Activated CD8-positive, alpha-beta memory T cell treated with anti-CD3 and anti-CD28 coated beads, Interleukin-2, amount 50 U/mL, for 24 hours (primary cell): ENCODE results near the gene EBLN2.
"Not testable (repeated sequence)": the region's sequence is repeated elsewhere in the genome, so short reads cannot be mapped to it uniquely, and the experiment has no call there.

Experiments used
- DNase-seq: peaks from one replicate; pipeline ENCODE4 v3.0.0-alpha.2; 2020; ENCODE audit errors: extremely low read depth

EBLN2 gene

DNA sequence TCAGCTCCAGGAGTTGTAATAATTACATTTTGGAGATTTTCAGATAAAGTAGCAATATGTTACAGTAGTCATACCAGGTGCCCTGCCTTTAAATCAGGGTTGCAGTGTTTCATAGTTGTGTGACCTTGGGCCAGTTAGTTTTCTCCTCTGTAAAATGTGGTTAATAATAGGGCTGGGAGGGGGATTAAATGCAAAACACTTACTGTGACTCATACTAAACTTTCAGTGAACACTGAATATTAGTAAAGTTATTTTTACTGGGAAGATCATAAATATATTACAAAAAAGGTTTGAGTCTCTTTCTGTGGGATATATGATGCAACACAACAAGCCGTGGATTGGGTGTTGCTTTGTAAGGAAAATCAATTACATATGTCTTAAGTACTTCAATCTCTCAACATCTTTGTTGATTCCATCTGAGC lies 1.1 kb upstream of the EBLN2 start:
- DNase-seq: no peak

DNA sequence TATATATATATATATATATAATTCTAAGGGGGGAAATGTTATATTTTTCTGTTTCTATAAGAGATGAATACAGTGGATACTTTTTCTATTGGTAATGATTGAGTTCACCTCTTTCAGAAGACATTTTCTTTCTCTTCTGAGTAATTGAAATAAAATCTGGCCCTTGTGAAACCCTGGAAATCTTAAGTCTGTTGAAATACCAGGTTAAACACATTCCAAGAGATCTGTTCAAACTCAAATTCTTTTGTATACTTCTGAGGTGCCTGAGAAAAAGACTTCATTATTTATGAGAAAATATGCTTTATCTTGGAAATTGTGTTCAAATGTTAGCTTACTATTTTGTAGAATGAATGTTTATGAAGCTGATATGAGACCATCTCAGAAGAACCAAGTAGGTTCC lies 4.8 kb downstream of the EBLN2 start:
- DNase-seq: not testable (repeated sequence)

DNA sequence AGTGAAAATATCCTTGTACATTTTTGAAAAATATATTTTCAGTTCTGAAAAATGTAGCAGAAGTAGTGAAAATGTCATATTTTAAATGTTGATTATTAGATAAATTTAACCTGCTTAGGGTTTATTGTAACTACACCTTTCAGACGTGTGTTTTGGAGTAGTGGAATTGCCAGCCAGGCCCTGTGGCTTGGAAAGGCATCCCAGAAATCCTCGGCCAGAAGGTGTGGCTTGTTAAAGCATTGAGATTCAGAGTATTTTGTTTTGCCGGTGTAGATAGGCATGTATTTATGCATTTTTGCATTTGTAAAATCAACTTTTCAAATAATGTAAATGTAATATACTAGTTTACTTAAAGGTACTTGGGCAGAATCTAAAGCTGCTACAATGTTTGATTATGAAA lies 7.0 kb downstream of the EBLN2 start:
- no peak for DNase-seq

DNA sequence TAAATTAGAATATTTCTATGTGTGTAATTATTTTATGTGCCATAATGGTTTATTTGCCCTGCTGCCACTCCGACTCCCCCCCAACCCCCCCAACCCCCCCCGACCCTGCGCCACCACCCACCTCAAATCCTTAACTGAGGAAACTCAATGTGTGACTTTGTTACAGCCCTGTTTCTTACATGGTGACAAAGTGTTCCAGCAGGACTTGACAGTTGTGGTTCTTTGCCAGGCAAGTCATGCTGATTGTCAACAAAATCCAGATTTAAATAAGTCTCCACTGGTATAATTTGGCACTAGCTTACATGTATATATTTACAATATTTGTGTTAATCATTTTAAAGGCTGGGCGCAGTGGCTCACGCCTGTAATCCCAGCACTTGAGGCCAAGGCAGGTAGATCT lies 7.7 kb downstream of the EBLN2 start:
- DNase-seq: no peak

DNA sequence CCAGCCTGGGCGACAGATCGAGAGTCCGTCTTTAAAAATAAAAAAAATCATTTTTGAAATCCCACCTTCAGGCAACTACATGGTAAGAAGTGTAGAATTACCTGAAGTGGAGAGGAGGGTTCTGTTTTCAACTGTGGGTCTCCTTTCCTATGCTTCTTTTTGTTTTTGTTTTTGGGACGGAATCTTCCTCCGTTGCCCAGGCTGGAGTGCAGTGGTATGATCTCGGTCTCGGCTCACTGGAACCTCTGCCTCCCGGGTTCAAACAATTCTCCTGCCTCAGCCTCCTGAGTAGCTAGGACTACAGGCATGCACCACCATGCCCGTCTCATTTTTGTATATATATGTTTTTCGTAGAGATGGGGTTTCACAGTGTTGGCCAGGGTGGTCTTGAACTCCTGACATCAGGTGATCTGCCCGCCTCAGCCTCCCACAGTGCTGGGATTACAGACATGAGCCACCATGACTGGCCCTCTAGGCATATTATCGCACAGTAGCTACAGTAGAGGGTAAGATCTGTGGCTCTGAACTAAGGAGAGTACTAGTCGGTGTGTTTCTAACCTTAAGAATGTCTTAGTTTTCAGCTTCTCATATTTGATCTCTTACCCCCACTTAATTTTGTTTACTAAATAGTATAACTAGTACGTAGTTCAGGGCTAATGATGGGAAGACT lies 8.5 kb downstream of the EBLN2 start:
- no peak for DNase-seq

DNA sequence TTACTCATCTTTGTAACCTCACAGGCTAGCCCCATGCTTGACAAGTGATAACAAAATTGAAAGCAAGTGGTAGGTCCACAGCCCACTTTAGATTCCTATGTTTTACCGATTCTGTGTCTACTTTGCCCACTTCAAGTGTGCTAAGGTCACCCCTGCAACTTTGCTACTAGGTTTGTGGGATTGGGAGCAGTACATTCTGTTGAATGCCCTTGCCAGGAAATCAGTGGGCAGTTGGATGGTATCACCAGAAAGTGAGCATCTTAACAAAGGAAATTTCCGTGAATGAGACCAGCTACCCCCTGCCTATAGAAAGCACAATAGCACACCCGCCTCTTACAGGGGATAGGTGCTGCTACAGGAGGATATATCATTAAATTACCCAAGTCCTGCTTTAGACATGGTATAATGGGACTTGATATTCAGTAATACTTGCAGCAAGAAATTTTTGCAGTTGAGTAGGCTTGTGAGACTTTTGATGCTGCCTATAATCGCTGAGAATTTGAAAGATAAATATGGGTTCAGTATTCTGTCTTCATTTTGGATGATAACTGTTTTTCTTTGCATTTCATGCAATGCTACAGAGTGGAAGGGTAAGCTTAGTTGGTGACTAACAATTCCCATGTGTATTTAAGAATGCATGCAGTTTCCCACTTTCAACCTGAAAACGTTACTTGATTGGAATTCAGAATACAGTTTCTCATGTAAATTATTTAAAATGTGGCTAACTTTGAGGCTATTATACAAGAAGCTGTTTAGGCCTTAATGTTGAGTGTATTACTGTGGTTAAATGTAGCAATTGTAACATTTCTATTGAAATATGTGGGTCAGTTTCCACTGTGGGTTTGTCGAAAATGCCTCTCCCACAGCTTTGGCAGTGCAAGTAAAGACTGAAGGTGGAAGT lies 9.5 kb downstream of the EBLN2 start:
- no peak for DNase-seq

DNA sequence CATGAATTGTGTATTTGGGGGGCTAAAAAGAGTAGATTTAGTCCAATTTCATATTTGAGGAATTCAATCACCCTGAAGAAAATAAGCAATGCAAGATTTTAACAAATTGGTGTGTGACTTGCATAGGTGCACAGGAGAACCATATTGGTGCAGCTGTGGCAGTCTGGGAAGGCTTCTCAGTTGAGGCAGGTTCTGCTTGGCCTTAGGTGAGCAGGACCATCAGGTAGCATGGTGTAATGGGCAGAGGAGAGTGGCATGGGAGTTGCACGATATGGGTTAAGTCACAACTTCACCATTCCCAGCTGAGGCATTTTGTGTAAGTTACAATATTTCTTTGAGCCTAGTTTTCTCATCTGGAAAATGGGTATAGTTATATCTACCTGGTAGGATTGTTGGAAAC lies 10.5 kb downstream of the EBLN2 start:
- DNase-seq: no peak

DNA sequence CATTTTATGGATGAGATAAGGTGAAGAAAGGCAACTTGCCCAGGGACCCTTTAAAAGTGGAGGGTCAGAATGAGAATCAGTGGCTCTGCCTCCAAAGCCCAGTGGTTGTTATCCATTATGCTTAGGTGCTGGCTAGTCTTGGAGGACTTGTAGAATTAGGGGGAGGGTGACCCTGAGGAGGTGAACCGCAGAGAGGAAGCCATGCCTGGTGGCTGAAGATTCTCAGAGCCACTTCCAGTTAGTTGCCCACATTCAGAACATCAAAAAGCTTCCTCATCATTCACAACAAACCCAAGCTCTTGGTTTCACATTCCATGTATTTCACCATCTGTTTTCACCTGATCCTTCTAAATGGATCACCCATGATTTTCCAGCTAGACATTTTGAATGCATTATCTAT lies 11.2 kb downstream of the EBLN2 start:
- no peak for DNase-seq

DNA sequence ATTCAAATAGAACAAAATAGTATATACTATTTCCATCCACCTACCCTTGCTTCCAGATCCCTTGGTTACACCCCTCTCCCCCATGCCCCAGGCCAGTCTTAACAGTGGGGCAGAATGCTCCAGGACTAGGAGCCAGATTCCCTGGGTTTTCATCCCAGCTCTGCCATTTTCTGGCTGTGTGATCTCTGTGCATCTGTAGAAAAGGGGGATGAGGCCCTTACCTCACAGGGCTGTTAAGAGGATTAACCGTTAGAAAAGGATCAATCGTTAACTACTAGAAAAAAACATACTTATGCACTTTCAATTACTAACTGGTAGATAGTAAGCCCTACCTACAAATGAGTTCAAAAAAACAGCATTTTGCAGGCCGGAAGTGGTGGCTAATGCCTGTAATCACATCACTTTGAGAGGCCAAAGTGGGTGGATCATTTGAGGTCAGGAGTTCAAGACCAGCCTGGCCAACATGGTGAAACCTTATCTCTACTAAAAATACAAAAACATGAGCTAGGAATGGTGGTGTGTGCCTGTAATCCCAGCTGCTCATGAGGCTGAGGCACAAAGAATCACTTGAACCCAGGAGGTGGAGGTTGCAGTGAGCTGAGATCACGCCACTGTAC lies 11.7 kb downstream of the EBLN2 start:
- DNase-seq: no peak

DNA sequence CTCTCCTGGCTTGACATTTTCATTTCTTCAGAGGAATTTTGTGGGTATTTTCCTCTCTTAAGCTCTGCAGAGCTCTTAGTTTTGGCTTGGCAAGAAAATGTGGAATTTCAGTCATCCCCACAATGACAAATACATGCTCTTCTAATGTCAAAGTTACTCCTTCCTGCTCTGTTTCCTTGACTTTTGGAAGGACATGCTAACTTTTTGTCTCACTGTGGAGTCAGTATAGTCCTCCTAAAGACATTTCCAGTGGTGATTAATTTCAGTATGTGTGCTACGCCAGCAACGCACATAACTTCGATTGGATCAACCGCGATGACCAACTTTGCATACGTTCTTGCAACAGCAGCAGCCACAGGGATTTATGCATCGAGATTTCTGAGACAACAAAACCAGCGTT lies 13.3 kb downstream of the EBLN2 start:
- no peak for DNase-seq

DNA sequence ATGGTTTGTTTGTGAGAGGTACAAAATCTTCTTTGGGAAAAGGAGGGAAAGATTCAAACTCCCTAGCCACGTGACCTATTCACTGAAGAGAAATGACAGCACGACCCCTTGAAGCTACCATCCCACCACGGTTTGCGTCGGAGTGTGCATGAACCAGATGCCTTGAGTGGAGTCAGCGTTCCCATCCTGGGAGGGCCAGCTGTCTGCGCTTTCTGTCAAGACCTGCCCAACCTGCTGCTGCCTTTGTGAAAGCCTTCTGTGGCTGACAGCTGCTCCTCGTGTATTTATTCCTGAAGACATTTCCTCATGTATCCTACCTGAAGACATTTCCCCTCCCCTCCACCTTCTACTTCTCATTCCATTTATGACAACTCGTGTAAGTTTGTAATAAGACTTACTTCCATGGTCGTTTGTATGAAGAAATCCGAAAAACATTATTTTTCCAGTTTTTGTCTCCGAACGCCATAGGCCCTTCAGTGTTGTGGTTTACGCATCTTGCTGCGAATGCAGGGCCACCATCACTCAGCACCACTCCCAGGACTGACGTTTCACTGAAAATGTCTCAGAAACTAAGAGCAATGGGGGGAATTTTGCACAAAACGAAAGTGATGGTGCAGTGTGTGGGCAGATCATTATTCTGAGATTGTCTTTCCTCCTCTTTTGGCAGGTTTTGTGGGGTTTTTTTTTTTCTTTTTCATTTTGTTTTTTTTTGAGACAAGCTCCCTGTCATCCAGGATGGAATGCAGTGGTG lies 18.9 kb downstream of the EBLN2 start:
- no peak for DNase-seq

DNA sequence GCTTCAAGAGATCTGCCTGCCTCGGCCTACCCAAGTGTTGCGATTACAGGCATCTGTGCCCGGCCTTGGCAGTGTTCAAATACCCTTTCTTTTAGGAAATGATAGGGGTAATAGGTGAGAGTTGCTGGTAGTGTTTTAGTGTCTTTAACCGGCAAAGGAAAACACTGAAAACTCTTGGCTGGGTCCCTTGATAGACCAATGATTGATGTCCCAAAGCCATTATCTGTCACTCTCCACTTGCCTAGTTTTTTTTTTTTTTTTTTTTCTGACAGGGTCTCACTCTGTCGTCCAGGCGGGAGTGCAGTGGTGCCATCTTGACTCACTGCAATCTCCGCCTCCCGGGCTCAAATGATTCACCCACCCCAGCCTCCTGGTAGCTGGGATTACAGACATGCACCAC lies 19.7 kb downstream of the EBLN2 start:
- no peak for DNase-seq

DNA sequence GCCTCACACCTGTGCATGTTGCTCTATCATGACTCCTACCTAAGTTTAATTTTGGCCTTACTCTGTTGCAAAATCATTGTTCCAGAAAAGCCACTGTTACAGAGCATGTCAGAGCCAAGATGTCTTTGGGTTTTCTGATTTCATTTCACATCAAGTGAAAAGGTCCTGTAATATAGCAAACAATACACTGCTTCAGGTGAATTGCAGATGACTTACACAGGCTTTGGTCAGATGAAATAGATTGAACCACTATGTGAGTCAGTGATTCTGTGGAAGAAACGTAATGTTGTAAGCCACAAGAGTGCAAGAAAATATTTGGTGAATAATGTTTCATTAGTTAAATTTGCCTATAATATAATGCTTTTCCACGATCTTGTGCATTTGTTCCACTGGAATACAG lies 22.7 kb downstream of the EBLN2 start:
- DNase-seq: no peak

DNA sequence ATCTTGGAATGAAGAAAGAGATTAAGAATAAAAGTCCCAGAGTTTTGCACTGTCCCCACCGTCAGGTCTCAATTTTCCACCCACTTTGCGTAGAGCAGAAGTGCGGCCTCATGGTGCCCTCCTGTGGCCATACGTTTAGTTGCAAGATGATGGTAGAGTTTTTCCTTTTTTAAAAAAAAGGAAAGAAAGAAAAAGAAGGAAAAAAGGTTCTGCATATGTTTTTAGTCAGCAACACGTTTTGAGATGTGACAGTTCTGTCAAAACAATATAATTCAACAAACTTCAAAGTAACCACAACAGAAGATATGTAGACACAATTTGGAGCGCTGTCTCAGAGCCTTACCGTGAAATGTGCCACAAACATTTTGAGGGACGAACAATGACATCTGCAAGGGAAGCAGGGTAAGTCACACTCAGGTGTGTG lies 24.6 kb downstream of the EBLN2 start:
- no peak for DNase-seq

DNA sequence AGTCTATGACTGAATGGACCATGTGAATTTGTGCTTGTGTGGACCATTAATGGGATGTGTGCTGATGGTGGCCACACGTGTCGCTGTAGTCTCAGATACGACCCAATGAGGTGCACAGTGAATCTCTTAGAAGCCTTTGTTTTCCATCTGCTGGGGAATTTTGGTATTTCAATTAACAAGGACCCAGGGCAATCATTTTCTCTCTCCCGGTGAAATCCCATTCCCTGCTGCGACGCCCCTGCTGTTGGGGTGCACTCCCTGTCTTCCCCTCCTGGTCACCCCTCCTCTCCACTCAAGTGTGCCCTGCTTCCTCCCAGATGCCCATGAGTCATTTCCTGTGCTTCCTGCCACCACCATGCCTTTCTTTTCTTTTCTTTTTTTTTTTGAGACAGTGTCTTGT lies 32.7 kb downstream of the EBLN2 start:
- no peak for DNase-seq

DNA sequence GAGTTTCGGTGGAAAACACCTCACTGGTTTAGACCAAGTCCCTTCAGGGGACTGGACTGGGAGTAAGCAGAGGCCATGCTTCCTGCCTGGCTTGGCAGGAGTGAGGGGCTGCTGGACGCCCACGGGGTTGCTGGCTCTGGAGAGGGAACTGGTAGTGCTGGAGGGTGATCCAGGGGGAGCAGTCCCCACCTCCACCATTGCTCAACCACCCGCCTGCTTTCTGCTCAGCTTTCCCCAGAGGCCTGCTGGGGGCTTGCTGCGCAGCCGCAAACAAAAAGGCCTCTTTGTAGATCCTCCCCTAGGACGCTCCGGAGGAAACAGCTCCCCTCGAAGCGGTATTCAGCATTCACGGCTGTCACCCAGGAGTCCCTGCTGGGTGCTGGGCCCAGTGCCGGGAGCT lies 33.5 kb downstream of the EBLN2 start:
- no peak for DNase-seq

DNA sequence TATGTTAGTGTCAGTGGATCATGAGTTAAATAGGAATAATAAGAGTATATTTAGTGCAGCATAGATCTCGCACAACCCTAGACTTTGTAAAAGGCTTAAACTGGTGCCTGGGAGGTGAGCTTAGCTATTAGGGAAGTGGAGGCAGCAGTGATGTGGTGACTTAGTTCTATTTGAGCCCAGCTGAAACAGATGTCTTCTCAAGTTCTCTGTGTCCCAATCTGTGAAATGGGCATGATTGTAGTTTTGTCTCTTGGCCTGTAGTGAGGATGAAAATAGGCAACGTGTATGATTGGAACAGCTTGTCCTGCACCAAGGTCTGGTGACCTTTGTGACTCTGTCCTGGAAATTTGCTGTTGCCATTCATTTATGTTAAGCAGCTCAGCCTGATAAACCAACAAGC lies 34.7 kb downstream of the EBLN2 start:
- DNase-seq: no peak

DNA sequence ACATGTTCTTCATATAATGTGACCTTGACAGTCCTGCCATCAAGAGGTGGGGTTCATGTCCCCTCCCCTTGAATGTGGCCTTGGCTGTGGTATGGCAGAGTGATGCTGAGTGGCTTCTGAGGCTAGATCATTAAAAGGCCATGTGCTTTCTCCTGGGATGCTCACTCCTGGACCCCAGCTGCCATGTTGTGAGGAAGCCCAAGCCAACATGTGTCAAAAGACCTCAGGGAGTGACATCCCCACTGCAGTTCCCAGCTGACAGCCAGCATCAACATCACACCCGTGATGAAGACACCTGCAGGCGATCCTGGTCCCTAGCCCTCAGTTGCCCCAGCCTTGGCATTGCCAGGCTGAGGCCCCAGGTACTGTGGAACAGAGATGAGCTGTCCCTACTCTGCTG lies 36.6 kb downstream of the EBLN2 start:
- DNase-seq: no peak

DNA sequence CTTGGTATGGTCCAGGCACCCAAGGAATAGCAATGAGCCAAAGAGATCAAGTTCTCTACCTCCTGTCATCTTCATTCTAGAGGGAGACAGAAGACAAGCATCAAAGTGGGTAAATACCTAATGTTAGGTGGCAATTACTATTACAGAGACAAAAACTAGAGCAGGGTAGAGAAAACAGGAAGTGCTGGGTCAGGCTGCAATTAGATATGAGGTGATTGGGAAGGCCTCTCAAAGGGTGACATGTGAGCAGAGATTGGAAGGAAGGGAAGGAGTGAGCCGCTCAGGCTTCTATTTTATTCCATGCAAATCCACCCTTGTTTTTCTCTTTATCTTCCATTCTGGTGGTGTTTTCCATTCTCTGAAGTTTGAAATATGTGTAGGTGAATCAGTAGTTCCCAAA lies 37.4 kb downstream of the EBLN2 start:
- no peak for DNase-seq

DNA sequence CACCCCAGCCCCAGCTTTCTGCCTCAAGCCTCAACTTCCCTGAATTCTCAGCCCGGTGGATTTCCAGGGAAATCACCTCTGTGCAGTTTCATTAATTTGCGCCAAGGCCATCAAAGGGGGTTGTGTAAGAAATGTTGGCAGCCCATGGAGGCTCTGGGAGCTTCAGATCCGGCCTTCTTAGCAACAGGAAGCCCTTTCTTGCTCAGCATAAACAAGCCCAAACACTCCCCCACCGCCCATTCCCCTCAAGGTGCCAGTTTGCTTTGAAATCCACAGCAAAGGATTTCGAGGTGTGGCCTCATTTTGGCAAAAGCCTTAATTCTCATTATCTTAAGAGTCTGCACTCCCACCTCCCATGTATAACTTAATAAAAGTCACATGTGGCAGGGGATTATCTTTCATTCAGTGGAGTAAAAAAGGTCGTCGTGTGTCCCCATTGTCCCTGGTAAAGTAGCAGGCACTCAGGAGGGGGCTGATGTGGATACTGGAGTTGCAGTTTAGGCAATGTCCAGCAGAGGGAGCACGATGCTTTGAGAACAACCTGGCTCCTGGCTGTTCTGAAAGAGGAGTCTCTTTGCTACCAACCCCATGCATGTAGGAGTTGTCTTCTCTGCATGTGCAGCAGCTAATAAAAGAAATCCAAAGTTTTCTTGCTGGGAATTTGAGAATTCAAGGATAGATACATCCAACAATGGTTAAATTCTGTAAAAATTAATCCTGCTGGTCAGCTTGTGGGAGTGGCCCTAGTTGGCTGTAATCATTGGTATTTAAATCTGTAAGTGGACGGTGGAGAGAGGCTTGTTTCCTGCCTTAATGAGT lies 39.5 kb downstream of the EBLN2 start:
- DNase-seq: peak; percentile 67

DNA sequence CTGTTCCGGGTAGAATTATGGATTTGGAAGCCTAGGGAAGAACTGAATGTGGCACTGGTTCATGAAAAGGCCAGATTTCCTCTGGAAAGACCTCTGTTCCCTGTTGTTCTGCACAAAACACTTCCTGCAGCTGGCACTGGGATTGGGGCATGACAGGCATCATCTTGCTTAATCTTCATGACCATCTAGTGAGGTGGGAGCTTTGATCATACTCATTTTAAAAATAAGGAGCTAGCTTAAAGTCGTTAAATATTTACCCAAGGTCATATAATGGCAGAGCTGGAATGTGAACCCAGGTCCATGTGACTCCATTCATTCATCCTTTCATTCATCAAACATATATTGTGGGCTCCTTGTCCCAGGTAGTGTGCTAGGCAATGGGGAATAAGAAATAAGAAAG lies 40.4 kb downstream of the EBLN2 start:
- DNase-seq: no peak
